ENCODE results near the gene DDX56.

GRCh38 chr7:44599222-44599621, 25.5 kb upstream of the DDX56 start:
- TF ChIP-seq CTCF (conservative IDR thresholded peaks at IDR 0.05; ENCODE audit: low read depth, low read length) (no peak), POLR2A (IDR thresholded peaks at IDR 0.05; ENCODE audit: low read depth, low read length) (no peak), BHLHE40 (IDR thresholded peaks at IDR 0.05; ENCODE audit: low read depth, low read length) (no peak)
